HG03521 (cell line): ENCODE results near the gene LGALS1.
"Not testable (repeated sequence)": the region's sequence is repeated elsewhere in the genome, so short reads cannot be mapped to it uniquely, and the experiment has no call there.

ENCODE experiments used
- ATAC-seq: cut with Tn5 transposase; IDR thresholded peaks from one replicate; pipeline ENCODE4 v1.9.1; 2021; ENCODE audit warnings: mild to moderate bottlenecking, moderate library complexity; ENCODE audit not compliant: unreplicated experiment

LGALS1 gene

DNA sequence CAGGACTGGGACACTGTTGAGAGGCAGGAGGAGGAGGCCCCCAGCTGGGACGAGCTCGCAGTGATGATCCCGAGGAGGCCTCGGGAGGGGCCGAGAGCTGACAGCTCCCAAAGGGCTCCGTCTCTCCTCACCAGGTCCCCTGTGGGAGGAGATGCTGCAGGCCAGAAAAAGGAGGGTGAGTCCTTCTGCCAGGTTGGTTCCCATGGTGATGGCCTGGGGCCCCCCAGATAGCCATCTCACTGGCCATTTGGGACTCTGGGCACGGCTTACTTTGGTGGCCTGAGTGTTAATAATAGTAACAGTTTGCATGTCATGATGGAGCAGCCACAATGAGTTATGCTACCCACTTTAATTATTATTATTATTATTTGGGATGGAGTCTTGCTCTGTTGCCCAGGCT is 40.3 kb downstream of the LGALS1 start:
- no peak for ATAC-seq

DNA sequence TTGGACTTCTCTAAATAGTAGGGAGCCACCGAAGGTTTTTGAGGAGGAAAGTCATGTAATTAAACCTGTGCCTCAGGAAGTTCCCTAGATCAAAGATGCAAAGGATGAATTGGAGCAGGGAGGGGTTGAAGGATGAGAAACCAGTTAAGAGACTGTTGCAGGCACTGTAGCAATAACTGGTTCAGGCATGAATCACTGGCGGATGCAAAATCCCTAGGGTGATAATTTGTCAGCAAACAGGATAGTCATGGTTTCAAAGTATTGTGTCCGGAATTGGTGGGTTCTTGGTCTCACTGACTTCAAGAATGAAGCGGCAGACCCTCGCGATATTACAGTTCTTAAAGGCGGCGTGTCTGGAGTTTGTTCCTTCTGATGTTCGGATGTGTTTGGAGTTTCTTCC is 41.3 kb downstream of the LGALS1 start:
- no peak for ATAC-seq

GRCh38 chr22:37717235-37717634 is 41.8 kb downstream of the LGALS1 start:
- not testable (repeated sequence) for ATAC-seq

GRCh38 chr22:37717746-37718305 is 42.4 kb downstream of the LGALS1 start:
- ATAC-seq: not testable (repeated sequence)

GRCh38 chr22:37725551-37726240 is 50.3 kb downstream of the LGALS1 start:
- no peak for ATAC-seq

DNA sequence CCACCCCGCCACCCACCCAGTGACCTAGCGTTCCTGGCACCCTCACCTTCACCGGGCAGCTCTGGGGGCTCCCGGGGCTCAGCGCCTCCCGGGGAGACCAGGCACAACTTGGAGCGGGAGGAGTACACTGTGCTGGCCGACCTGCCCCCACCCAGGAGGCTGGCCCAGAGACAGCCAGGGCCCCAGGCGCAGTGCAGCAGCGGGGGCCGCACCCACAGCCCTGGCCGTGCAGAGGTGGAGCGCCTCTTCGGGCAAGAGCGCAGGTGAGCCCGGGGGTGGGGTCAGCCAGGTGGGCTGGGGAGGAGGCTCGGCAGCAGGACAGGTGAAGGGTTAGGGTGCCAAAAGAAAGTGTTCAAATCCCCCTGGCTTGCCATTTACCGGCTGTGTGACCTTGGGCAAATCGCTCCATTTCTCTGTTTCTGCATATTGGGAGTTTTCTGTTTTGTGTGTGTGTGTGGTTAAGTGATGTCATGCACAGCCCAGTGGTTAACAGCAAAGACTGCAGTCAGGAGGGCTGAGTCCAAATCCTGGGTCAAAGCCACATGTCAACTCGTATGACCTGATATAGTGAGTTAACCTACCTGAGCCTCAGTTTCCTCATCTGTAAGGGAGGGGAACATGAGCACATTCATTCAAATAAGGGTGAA is 50.9 kb downstream of the LGALS1 start:
- ATAC-seq: no peak

DNA sequence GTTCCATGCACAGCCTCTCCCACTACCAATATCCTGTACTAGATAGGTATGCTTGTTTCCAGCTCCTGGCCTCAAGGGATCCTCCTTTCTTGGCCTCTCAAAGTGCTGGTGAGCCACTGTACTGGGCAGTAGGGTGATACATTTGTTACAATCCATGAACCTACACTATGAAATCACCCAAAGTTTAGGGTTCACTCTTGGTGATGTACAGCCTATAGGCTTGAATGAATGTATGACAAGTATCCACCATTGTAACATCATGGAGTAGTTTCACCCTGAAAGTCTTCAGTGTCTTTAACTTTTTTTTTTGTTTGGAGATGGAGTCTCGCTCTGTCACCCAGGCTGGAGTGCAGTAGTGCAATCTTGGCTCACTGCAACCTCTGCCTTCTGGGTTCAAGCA is 53.2 kb downstream of the LGALS1 start:
- no peak for ATAC-seq
